GM18861 (cell line): Measurements from ENCODE around the gene MBTD1.
"Not testable (repeated sequence)": the region's sequence is repeated elsewhere in the genome, so short reads cannot be mapped to it uniquely, and the experiment has no call there.

Experiments
- ATAC-seq: cut with Tn5 transposase; IDR thresholded peaks from one replicate; pipeline ENCODE4 v1.9.1; 2021; ENCODE audit not compliant: unreplicated experiment

The MBTD1 gene

DNA sequence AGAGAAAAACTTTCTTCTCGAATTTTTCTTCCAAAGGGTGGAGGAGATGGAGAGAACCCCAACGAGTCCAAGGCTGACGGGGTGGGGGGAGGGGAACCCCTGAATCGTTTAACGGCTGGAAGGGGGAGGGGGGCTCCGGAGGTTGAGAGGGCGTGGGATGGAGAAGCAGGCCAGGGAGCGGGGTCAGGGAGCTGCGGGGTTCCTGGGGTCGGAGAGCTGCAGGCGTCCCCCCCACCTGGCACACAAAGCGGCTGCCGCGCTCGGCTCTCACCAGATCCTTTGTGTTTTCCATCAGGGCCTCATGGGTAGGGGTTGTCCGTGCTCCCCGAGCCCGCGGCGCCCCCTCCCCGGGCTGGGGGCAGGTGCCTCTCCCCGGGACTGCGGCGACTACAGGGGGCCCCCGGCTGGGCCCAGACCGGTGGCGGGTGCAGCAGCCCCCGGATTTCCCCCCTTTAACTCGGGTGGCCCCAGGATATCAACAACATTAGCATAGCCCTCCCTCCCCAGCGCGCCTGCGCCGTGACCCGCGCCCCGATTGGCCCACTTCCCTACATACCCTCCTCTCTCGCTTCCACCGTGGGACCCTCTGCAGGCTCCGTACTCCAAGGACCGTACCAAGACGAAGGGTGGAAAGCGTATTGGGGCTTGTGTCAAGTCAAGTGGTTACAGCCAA, at the start of gene MBTD1:
Gene MBTD1, minus strand, starts transcription at position 486 of the 673 bp plus-strand sequence. CDS start 34,888 bp downstream, outside the sequence.
- ATAC-seq = peak; percentile 74

- no peak for ATAC-seq
Observed at GRCh38 chr17:51305182-51305581, 45.3 kb upstream of the MBTD1 start.

DNA sequence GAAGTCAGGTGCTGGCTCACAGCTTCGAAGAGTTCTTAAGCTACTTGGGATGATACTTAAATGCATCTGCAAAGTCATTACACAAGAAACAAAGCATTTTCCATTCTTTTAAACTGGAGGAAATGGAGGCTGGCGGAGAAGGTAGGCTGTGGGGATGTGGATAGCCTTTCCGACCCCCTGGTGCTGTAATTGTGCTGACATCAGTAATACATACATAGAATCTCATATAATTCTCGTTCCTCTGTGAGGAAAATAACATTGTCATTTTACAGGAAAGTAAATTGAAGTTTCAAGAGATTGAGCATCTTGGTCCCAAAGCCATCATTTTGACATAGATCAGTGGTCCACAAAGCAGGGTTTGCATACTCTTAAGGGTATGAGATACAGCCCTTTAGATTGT, 40.0 kb upstream of the MBTD1 start:
- no peak for ATAC-seq

- ATAC-seq = no peak
Observed at GRCh38 chr17:51298508-51299371, 38.9 kb upstream of the MBTD1 start.

DNA sequence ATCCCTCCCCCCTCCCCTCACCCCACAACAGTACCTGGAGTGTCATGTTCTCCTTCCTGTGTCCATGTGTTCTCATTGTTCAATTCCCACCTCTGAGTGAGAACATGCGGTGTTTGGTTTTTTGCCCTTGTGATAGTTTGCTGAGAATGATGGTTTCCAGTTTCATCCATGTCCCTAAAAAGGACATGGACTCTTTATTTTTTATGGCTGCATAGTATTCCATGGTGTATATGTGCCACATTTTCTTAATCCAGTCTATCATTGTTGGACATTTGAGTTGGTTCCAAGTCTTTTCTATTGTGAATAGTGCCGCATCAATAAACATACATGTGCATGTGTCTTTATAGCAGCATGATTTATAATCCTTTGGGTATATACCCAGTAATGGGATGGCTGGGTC, 34.5 kb upstream of the MBTD1 start:
- ATAC-seq = not testable (repeated sequence)

GRCh38 chr17:51289696-51290111, 29.9 kb upstream of the MBTD1 start:
- no peak for ATAC-seq

DNA sequence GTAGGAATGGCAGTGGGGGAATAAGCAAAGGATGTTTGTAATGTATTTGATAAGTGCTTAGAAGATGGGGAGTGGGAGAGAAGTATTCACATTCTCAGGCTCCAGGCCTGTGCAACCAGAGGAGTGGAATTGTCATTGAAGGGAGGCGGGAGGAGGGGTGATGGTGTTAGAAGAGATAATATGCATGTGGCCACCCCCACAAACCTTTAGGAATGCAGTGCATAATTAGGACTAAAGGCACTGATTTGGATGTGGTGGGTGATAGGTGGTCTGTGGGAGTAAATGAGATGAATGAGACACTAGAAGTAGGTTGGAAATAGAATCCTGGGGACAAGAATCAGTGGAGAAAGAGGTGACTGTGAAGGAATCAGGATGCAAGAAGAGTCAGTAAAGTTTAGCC, 27.6 kb upstream of the MBTD1 start:
- ATAC-seq = no peak

GRCh38 chr17:51279183-51279582, 19.3 kb upstream of the MBTD1 start:
- ATAC-seq = no peak

DNA sequence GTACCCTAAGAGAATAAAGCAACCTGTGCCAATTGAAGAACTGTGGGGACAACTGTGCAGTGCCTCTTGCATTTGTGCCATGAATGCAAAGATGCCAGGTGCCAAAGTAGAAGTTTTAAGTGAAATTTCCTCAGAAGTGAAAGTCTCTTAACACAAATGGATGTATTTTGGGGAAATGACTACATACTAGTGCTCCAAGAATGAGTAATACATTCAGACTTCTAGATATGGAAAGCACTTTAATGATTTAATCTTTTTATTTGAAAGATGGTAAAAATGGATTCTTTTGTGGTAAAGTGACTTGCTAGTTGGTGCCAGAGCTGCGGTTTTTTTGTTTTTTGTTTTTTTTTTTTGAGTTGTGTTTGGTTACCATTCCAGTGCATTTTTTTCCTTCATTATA, 15.5 kb upstream of the MBTD1 start:
- no peak for ATAC-seq

GRCh38 chr17:51272812-51273211, 13.0 kb upstream of the MBTD1 start:
- no peak for ATAC-seq

GRCh38 chr17:51270636-51271035, 10.8 kb upstream of the MBTD1 start:
- no peak for ATAC-seq

GRCh38 chr17:51269991-51270390, 10.1 kb upstream of the MBTD1 start:
- ATAC-seq = no peak

- ATAC-seq = not testable (repeated sequence)
Observed at GRCh38 chr17:51264466-51264865, 4.6 kb upstream of the MBTD1 start.

GRCh38 chr17:51263006-51263405, 3.2 kb upstream of the MBTD1 start:
- ATAC-seq = no peak

GRCh38 chr17:51261024-51261963, 1.4 kb upstream of the MBTD1 start:
- ATAC-seq = no peak

DNA sequence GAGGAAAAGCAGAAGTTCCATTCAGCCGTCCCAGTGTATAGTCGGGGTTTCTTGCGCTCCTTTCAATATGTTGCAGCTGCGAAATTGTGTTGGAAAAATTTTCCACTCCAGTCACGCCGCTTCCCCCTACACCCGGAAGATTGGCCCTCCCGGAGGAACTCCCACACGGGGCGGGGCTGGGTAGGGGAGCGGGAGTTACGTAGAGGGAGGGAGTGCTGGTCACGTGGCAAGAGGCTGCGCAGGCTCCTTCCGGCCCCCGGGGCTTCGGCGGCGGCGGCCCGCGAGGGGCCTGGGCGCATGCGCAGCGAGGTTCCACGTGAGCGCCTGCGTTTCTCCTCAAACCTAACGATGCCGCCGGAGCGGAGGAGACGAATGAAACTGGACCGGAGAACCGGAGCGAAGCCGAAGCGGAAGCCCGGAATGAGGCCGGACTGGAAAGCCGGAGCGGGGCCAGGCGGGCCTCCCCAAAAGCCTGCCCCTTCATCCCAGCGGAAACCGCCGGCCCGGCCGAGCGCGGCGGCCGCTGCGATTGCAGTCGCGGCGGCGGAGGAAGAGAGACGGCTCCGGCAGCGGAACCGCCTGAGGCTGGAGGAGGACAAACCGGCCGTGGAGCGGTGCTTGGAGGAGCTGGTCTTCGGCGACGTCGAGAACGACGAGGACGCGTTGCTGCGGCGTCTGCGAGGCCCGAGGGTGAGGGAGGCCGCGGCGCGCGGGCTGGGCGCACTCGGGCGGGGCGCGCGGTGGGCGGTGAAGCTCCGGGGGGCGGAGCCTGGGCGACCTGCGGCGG, 581 bp upstream of the MBTD1 start, which contains the start of gene UTP18:
Gene UTP18, plus strand, starts transcription at position 310 of the 787 bp plus-strand sequence. Its CDS starts 39 bp downstream, at position 349.
- ATAC-seq = peak; percentile 50

- ATAC-seq = no peak
Observed at GRCh38 chr17:51258756-51259563, 889 bp downstream of the MBTD1 start.

DNA sequence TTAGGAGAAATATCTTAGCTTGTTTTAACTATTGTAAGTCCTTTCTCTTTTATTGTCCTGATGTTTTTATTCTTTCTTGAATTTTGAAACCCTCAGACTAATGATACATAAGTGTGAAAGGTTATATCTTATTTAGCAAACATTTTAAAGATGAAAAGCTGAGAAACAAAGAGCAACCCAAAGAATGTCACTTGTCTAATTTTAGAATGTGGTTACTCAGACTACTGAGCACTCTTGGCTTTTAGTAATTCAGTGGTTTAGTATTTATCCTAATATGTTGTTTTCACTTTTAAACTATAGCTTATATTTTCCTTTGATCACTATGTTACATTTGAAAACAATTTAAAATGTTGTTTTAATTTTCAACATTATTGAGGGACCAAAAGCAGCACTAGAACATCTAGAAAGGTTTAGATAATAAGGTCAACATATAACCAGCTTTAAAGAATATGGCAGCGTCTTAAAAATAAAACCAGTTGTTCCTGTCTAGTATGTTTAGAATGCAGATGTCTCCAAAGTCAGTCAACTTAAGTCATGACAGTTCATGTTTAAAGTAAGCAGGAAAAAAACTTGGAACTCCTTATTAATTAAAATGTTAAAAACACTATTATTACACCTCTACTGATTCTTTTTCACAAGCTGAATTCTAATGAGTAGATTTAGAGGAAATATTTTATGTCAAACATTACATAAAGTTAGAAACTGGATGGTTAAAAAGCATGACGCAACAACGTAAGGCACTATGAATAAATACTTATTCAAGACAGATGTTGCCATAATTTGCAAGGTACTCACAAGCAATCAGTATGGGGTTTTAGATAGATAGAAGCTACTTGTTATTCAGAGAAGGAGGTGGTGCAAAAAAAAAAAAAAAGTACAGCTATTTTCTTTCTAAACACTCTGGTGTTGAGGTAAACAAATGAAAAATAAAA, 2.4 kb downstream of the MBTD1 start:
- ATAC-seq = no peak
